Endothelial cell of umbilical vein (primary cell): ENCODE results near the gene DPP9. TPM values are rescaled to one million over a fixed set of nuclear protein-coding genes. Genes with fewer than 3 reads are reported as not detected.

ENCODE experiments used
- BruUV-seq: library from RNA; stranded (reverse); fragments of 400-500 nt; replicated peaks from 2 replicates; lab custom pipeline; 2021; lab: Mats Ljungman, UMichigan
- CTCF ChIA-PET: fragments of 300-600, 350-600 bp; sonication (Branson Sonifier 250); formaldehyde crosslinking; loops from one replicate; lab custom pipeline; 2021; ENCODE audit warnings: antibody characterized with exemption, inconsistent platforms; lab: Charles Lee
- POLR2A ChIA-PET: fragments of 300-600, 350-600 bp; sonication (Branson Sonifier 250); formaldehyde crosslinking; loops from one replicate; lab custom pipeline; 2021; ENCODE audit warnings: antibody characterized with exemption, inconsistent platforms; lab: Charles Lee
- DNase-seq: peaks from one replicate; pipeline ENCODE4 v3.0.0-alpha.2; 2011; ENCODE audit warnings: low read depth, low spot score
- FAIRE-seq: peaks from 2 replicates; lab custom pipeline; 2011; peaks lifted over from hg19 to GRCh38; lab: Jason Lieb, UNC
- H2AFZ ChIP-seq: 2 replicates; pipeline ENCODE4 v1.6.0; 2012; ENCODE audit warnings: low read depth, low read length, control low read depth, inconsistent platforms
- H3K27ac ChIP-seq: 2 replicates; pipeline ENCODE4 v1.5.1; 2011; ENCODE audit warnings: low read depth, mild to moderate bottlenecking, control low read depth, low read length, moderate library complexity; ENCODE audit not compliant: insufficient read depth
- H3K27me3 ChIP-seq, 2 experiments: 2 replicates each; pipeline versions ENCODE4 v1.6.0 to v1.6.1; 2011; ENCODE audit warnings: low read length in 2 of 2, mixed read lengths in 1 of 2; ENCODE audit not compliant: control insufficient read depth in 2 of 2, insufficient read depth in 2 of 2
- H3K36me3 ChIP-seq, 2 experiments: 2 replicates in 1 of 2; 3 replicates in 1 of 2; pipeline ENCODE4 v1.5.1; 2011; ENCODE audit warnings: low read length in 2 of 2, mild to moderate bottlenecking in 1 of 2, moderate library complexity in 1 of 2; ENCODE audit not compliant: control insufficient read depth in 2 of 2, insufficient read depth in 2 of 2; ENCODE audit errors: extremely low read depth in 1 of 2
- H3K4me1 ChIP-seq: 3 replicates; pipeline ENCODE4 v1.5.1; 2011; ENCODE audit warnings: mild to moderate bottlenecking, low read length; ENCODE audit not compliant: control insufficient read depth, insufficient read depth; ENCODE audit errors: extremely low read depth
- H3K4me2 ChIP-seq: 2 replicates; pipeline ENCODE4 v1.6.1; 2011; ENCODE audit warnings: low read length, control low read depth, mixed read lengths; ENCODE audit not compliant: insufficient read depth
- H3K4me3 ChIP-seq, 3 experiments: fragments of 200-600 bp in 1 of 3; sonication (generic), shearing (Covaris generic) in 1 of 3; replicated peaks in 1 of 3; 2 replicates each; pipeline ENCODE4 v1.5.1; 2011 to 2016; ENCODE audit warnings: control low read depth in 3 of 3, low read length in 3 of 3, mild to moderate bottlenecking in 2 of 3, inconsistent platforms in 1 of 3, low read depth in 1 of 3, moderate library complexity in 1 of 3; ENCODE audit not compliant: insufficient read depth in 1 of 3
- H3K79me2 ChIP-seq: 2 replicates; pipeline ENCODE4 v1.6.0; 2012; ENCODE audit warnings: low read length, inconsistent platforms; ENCODE audit not compliant: control insufficient read depth, insufficient read depth
- H3K9ac ChIP-seq: replicated peaks from 2 replicates; pipeline ENCODE3; 2011; ENCODE audit warnings: low read length, control low read depth; ENCODE audit not compliant: insufficient read depth; ENCODE audit errors: extremely low read depth
- H3K9me1 ChIP-seq: replicated peaks from 3 replicates; pipeline ENCODE4 v1.6.0; 2011; ENCODE audit warnings: mild to moderate bottlenecking, low read length; ENCODE audit not compliant: control insufficient read depth, insufficient read depth; ENCODE audit errors: extremely low read depth
- H3K9me3 ChIP-seq: replicated peaks from 2 replicates; pipeline ENCODE4 v1.5.1; 2012; ENCODE audit warnings: low read length, inconsistent platforms; ENCODE audit not compliant: control insufficient read depth, insufficient read depth
- H4K20me1 ChIP-seq: replicated peaks from 2 replicates; pipeline ENCODE3; 2011; ENCODE audit warnings: mild to moderate bottlenecking, low read length; ENCODE audit not compliant: control insufficient read depth, insufficient read depth; ENCODE audit errors: extremely low read depth
- CTCF ChIP-seq, 2 donors: IDR thresholded peaks; 1 replicate in 1 of 2; 2 replicates in 1 of 2; pipeline ENCODE4 v1.5.1; 2011; ENCODE audit warnings: low read length in 2 of 2, mild to moderate bottlenecking in 2 of 2, moderate library complexity in 2 of 2, control low read depth in 1 of 2, inconsistent platforms in 1 of 2, low read depth in 1 of 2; ENCODE audit not compliant: insufficient read depth in 1 of 2; ENCODE audit errors: extremely low read depth in 1 of 2
- EZH2 ChIP-seq: IDR thresholded peaks from 2 replicates; pipeline ENCODE4 v1.6.1; 2012; ENCODE audit warnings: borderline replicate concordance, low read depth, mild to moderate bottlenecking, moderate library complexity, low read length, inconsistent platforms; ENCODE audit not compliant: severe bottlenecking
- FOS ChIP-seq: IDR thresholded peaks from 2 replicates; pipeline ENCODE4 v1.6.1; 2011; ENCODE audit warnings: mild to moderate bottlenecking, low read length, moderate library complexity, borderline replicate concordance; ENCODE audit not compliant: insufficient read depth
- GATA2 ChIP-seq: IDR thresholded peaks from 2 replicates; pipeline ENCODE4 v1.7.0; 2011; ENCODE audit warnings: low read depth, mild to moderate bottlenecking, moderate library complexity, mixed read lengths, low read length; ENCODE audit not compliant: insufficient read length, insufficient read depth
- JUN ChIP-seq: IDR thresholded peaks from 2 replicates; pipeline ENCODE4 v1.6.1; 2011; ENCODE audit warnings: borderline replicate concordance, low read depth; ENCODE audit not compliant: insufficient read length, insufficient read depth
- MAX ChIP-seq: IDR thresholded peaks from 2 replicates; pipeline ENCODE4 v1.6.1; 2011; ENCODE audit not compliant: insufficient read depth, insufficient read length
- MYC ChIP-seq: IDR thresholded peaks from one replicate; pipeline ENCODE4 v1.6.1; 2011; ENCODE audit warnings: mild to moderate bottlenecking, low read depth, low read length
- POLR2A ChIP-seq: IDR thresholded peaks from 2 replicates; pipeline ENCODE4 v1.6.1; 2012; ENCODE audit warnings: low read depth, mild to moderate bottlenecking, control low read depth, low read length
- POLR2AphosphoS5 ChIP-seq: IDR thresholded peaks from 2 replicates; pipeline ENCODE4 v1.6.1; 2012; ENCODE audit warnings: low read depth, mild to moderate bottlenecking, control low read depth, low read length, moderate library complexity; ENCODE audit not compliant: insufficient read depth
- dilution Hi-C: fragments of 300-500 bp; cut with MboI; formaldehyde crosslinking; loops from one replicate; pipeline ENCODE4 v1.15.0; 2019; ENCODE audit warnings: low sequenced_read_pairs; ENCODE audit not compliant: extremely low pct_ligation_motif_present
- intact Hi-C: fragments of 100-400 bp; cut with micrococcal nuclease; formaldehyde crosslinking; loops from one replicate; pipeline ENCODE4 v1.10.0; 2022
- polyA plus RNA-seq, 4 experiments: library from polyadenylated mRNA; depleted of rRNA in 3 of 4; stranded (reverse) in 3 of 4; unstranded in 1 of 4; fragments of >200 nt; gene quantifications; 2 replicates each; pipeline versions ENCODE4 v1.2.1 to v1.2.3, GENCODE V29; 2011 to 2012; ENCODE audit warnings: missing spikeins in 1 of 4
- total RNA-seq: library from RNA; stranded (reverse); gene quantifications from 2 replicates; pipeline ENCODE4 v1.2.3, GENCODE V29; 2021

DPP9 gene
- total and polyA plus RNA-seq, 2 donors (not counting 3 experiments of a cell fraction or from before 2014, with no cell fraction given) = 31.5 to 98.0 TPM

- no peaks in the 10 kb centered on the region for H3K9me3 ChIP-seq
- H3K9ac ChIP-seq = no peak overlapping the region
- no TSS peak for BruUV-seq
- H3K27ac ChIP-seq = no peak overlapping the region
- H3K4me3 ChIP-seq = no peak overlapping the region
- no peaks in the 10 kb centered on the region for H3K79me2 ChIP-seq
- no peak for TF ChIP-seq EZH2
- no peak for TF ChIP-seq GATA2
- no peak for TF ChIP-seq POLR2AphosphoS5
- TF ChIP-seq POLR2A = no peak
- TF ChIP-seq JUN = no peak
- no peak for TF ChIP-seq MYC
- no peak for TF ChIP-seq FOS
- no peak for TF ChIP-seq MAX
- TF ChIP-seq CTCF (IDR thresholded peaks at IDR 0.05; ENCODE audit: extremely low read depth in 1 of 2, insufficient read depth in 1 of 2, low read depth in 1 of 2, low read length in 2 of 2) = no peak
- no peaks in the 10 kb centered on the region for H4K20me1 ChIP-seq
- intact Hi-C loops (no loop called here), dilution Hi-C loops (no loop called here)
- no peaks in the 10 kb centered on the region for H3K9me1 ChIP-seq
- ChIA-PET POLR2A (no interaction called here), CTCF (no interaction called here)
- peaks cover 15 to 50% of the 10 kb centered on the region in 2 experiments for H3K36me3 ChIP-seq
- H3K27me3 ChIP-seq = no peaks in the 10 kb centered on the region
- no peak overlapping the region for H3K4me2 ChIP-seq
- H2AFZ ChIP-seq = no peak overlapping the region
- FAIRE-seq (no peak), DNase-seq (no peak)
- no peaks in the 10 kb centered on the region for H3K4me1 ChIP-seq
Observed at GRCh38 chr19:4704317-4704673, 19.3 kb downstream of the DPP9 start.
